ENCODE results near the gene CTNNBL1.

DNA sequence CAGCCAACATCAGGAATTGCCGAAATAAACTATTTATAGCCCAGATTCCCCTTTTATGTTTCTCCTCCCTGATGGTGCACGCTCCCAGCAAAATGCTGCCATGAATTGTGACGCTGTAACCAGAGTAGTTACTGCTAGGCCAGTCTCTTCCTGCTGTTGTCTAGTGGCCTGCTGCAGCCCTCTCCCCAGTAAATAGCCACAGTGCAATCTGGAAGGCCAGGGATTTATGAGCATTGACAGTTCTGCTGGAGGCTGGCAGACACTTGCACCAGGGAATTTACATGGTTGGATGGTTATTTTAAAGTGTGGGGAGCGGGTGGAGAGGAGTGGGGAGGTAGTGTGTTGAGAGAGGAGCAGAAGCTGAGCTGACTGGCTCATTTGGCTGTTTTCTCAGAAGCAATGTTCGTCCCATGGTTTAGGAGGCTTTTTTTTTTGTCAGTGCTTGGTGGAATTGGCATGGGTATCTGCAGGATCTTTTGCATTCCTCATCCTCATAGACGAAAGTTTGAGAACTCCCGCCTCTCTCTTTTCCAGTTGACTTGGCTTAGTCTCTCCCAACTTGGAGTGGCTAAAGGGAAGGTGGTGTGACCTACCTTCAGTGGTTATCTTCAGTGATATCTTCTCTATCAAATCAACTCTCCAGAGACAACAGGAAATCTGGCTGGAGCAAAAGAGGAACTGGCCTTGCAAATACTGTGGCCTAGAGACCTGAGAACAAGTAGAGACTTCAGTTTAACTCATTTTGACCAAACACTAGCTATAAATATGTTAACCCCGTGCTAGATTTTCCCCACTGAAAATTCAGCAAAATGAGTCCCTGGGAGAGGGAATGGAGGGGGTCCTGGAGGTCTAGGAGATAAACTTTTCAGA is 109.8 kb downstream of the CTNNBL1 start:
- TF ChIP-seq POLR2A (IDR thresholded peaks at IDR 0.05), result no peak
- no peak for TF ChIP-seq EP300 (IDR thresholded peaks at IDR 0.05)
